Neural progenitor cell (in vitro differentiated cells): ENCODE data around the gene OCA2. TPM values are rescaled to one million over a fixed set of nuclear protein-coding genes. Genes with fewer than 3 reads are reported as not detected.

ENCODE experiments used
- DNase-seq: peaks from one replicate; pipeline ENCODE4 v3.0.0-alpha.2; 2016; ENCODE audit warnings: low spot score
- H2AFZ ChIP-seq: fragments of 200-600 bp; sonication (generic); replicated peaks from 2 replicates; pipeline ENCODE4 v1.6.1; 2016; ENCODE audit warnings: antibody characterized with exemption
- H3F3A ChIP-seq: fragments of 200-600 bp; sonication (generic); 2 replicates; pipeline ENCODE4 v1.6.1; 2016; ENCODE audit warnings: antibody characterized with exemption, low read depth
- H3K27ac ChIP-seq: fragments of 200-600 bp; sonication (generic); 2 replicates; pipeline ENCODE4 v1.5.1; 2016; ENCODE audit warnings: mild to moderate bottlenecking
- H3K27me3 ChIP-seq: fragments of 200-600 bp; sonication (generic); 2 replicates; pipeline ENCODE4 v1.6.1; 2016; ENCODE audit warnings: mild to moderate bottlenecking, moderate library complexity
- H3K36me3 ChIP-seq: fragments of 200-600 bp; sonication (generic); 2 replicates; pipeline ENCODE4 v1.5.1; 2016
- H3K4me1 ChIP-seq: fragments of 200-600 bp; sonication (generic); 2 replicates; pipeline ENCODE4 v1.6.1; 2016; ENCODE audit warnings: mixed run types
- H3K4me2 ChIP-seq: fragments of 200-600 bp; sonication (generic); 2 replicates; pipeline ENCODE4 v1.6.1; 2016
- H3K4me3 ChIP-seq: fragments of 200-600 bp; sonication (generic); 2 replicates; pipeline ENCODE4 v1.5.1; 2016
- H3K79me2 ChIP-seq: fragments of 200-600 bp; sonication (generic); 2 replicates; pipeline ENCODE4 v1.6.1; 2016; ENCODE audit warnings: low read depth
- H3K9ac ChIP-seq: fragments of 200-600 bp; sonication (generic); 2 replicates; pipeline ENCODE4 v1.6.1; 2016
- H3K9me3 ChIP-seq: fragments of 200-600 bp; sonication (generic); 2 replicates; pipeline ENCODE4 v1.5.1; 2016; ENCODE audit warnings: low read depth
- H4K20me1 ChIP-seq: fragments of 200-600 bp; sonication (generic); 2 replicates; pipeline ENCODE4 v1.6.1; 2016; ENCODE audit warnings: low read depth
- H3K27ac Mint-ChIP-seq: 3 replicates; pipeline ENCODE4 v1.8.0; 2021; ENCODE audit warnings: mixed read lengths
- H3K27me3 Mint-ChIP-seq: 2 replicates; pipeline ENCODE4 v1.8.0; 2022; ENCODE audit warnings: low read depth, mild to moderate bottlenecking, inconsistent platforms, moderate library complexity, mixed read lengths; ENCODE audit not compliant: insufficient read depth
- H3K36me3 Mint-ChIP-seq: 3 replicates; pipeline ENCODE4 v1.8.0; 2021; ENCODE audit warnings: mixed read lengths
- H3K4me1 Mint-ChIP-seq: 3 replicates; pipeline ENCODE4 v1.8.0; 2021; ENCODE audit warnings: mixed read lengths
- H3K4me3 Mint-ChIP-seq: 3 replicates; pipeline ENCODE4 v1.8.0; 2021; ENCODE audit warnings: mild to moderate bottlenecking, moderate library complexity, mixed read lengths
- H3K9me3 Mint-ChIP-seq: 3 replicates; pipeline ENCODE4 v1.8.0; 2020; ENCODE audit warnings: mixed read lengths
- CTCF ChIP-seq: fragments of 200-600 bp; sonication (generic); IDR thresholded peaks from 2 replicates; pipeline ENCODE4 v1.5.1; 2017; ENCODE audit warnings: antibody characterized with exemption, mild to moderate bottlenecking
- EZH2 ChIP-seq: fragments of 200-600 bp; sonication (generic); IDR thresholded peaks from 2 replicates; pipeline ENCODE4 v1.6.1; 2017; ENCODE audit warnings: antibody characterized with exemption, mild to moderate bottlenecking, moderate library complexity
- EZH2phosphoT487 ChIP-seq: fragments of 200-600 bp; sonication (generic); IDR thresholded peaks from 2 replicates; pipeline ENCODE4 v1.6.1; 2017; ENCODE audit warnings: antibody characterized with exemption
- total RNA-seq: library from RNA; depleted of rRNA; stranded (reverse); fragments of >200 nt; gene quantifications from 2 replicates; pipeline ENCODE4 v1.2.3, GENCODE V29; 2015; ENCODE audit warnings: low replicate concordance

Gene OCA2
- total RNA-seq, 1 donor from 2014 or later = 1.0 TPM

DNA sequence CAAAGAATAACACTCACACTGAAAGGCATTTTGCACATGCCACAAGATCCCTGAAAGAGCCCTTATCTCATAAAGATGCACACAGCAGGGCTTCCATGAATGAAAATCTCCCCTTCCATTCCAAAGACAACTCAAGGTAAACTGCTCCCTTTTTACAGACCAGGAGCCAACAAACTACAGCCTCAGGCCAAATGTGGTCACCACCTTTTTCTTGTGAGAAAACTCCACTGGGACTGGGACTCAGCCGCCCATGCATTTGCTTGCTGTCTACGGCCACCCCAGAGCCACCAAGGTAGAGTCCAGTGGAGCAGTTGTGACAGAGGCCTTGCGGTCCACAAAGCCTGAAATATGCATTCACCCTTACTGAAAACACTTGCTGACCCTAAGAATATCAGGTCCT, 334.8 kb downstream of the OCA2 start:
- peaks cover 3% of the 10 kb centered on the region for H3K4me1 Mint-ChIP-seq
- Histone ChIP-seq H3K27me3 (no peaks in the 10 kb centered on the region), H3F3A (peaks cover 7% of the 10 kb centered on the region), H3K9me3 (no peaks in the 10 kb centered on the region), H3K4me3 (no peak overlapping the region), H3K27ac (no peak overlapping the region), H3K36me3 (peaks cover 4% of the 10 kb centered on the region), H4K20me1 (no peaks in the 10 kb centered on the region), H3K4me2 (no peak overlapping the region), H3K79me2 (no peaks in the 10 kb centered on the region), H3K4me1 (no peaks in the 10 kb centered on the region), H2AFZ (no peak overlapping the region), H3K9ac (no peak overlapping the region)
- TF ChIP-seq EZH2 (no peak), EZH2phosphoT487 (no peak), CTCF (no peak)
- no peaks in the 10 kb centered on the region for H3K27me3 Mint-ChIP-seq
- no peak for DNase-seq
- peaks cover 8% of the 10 kb centered on the region for H3K9me3 Mint-ChIP-seq
- no peak overlapping the region for H3K27ac Mint-ChIP-seq
- no peak overlapping the region for H3K4me3 Mint-ChIP-seq
- H3K36me3 Mint-ChIP-seq = no peaks in the 10 kb centered on the region

GRCh38 chr15:27763514-27763913, 335.6 kb downstream of the OCA2 start:
- TF ChIP-seq EZH2 (no peak), EZH2phosphoT487 (no peak), CTCF (no peak)
- H3K9me3 ChIP-seq = no peaks in the 10 kb centered on the region
- no peak overlapping the region for H3K27ac ChIP-seq
- H3K9me3 Mint-ChIP-seq = peaks cover 8% of the 10 kb centered on the region
- no peak overlapping the region for H3K4me3 ChIP-seq
- H3K9ac ChIP-seq = no peak overlapping the region
- H3K36me3 Mint-ChIP-seq = no peaks in the 10 kb centered on the region
- H3K36me3 ChIP-seq = peaks cover 4% of the 10 kb centered on the region
- no peaks in the 10 kb centered on the region for H3K79me2 ChIP-seq
- H3K27ac Mint-ChIP-seq = no peak overlapping the region
- no peaks in the 10 kb centered on the region for H4K20me1 ChIP-seq
- no peak overlapping the region for H3K4me3 Mint-ChIP-seq
- no peaks in the 10 kb centered on the region for H3K27me3 Mint-ChIP-seq
- H2AFZ ChIP-seq = no peak overlapping the region
- no peak overlapping the region for H3K4me2 ChIP-seq
- H3K27me3 ChIP-seq = no peaks in the 10 kb centered on the region
- no peak for DNase-seq
- H3K4me1 Mint-ChIP-seq = peaks cover 3% of the 10 kb centered on the region
- peaks cover 7% of the 10 kb centered on the region for H3F3A ChIP-seq
- no peaks in the 10 kb centered on the region for H3K4me1 ChIP-seq

GRCh38 chr15:27762471-27762870, 336.6 kb downstream of the OCA2 start:
- no peaks in the 10 kb centered on the region for H3K9me3 ChIP-seq
- H3K4me3 ChIP-seq = no peak overlapping the region
- no peak overlapping the region for H2AFZ ChIP-seq
- H3K36me3 ChIP-seq = peaks cover 4% of the 10 kb centered on the region
- peaks cover 4% of the 10 kb centered on the region for H3K9me3 Mint-ChIP-seq
- no peak for TF ChIP-seq EZH2phosphoT487
- TF ChIP-seq EZH2 = no peak
- TF ChIP-seq CTCF = no peak
- no peak overlapping the region for H3K27ac ChIP-seq
- DNase-seq = no peak
- H3K4me1 ChIP-seq = no peaks in the 10 kb centered on the region
- no peak overlapping the region for H3K4me3 Mint-ChIP-seq
- H3K4me1 Mint-ChIP-seq = no peaks in the 10 kb centered on the region
- no peak overlapping the region for H3K27ac Mint-ChIP-seq
- no peaks in the 10 kb centered on the region for H3K79me2 ChIP-seq
- no peaks in the 10 kb centered on the region for H3K27me3 Mint-ChIP-seq
- no peak overlapping the region for H3K4me2 ChIP-seq
- no peaks in the 10 kb centered on the region for H3K36me3 Mint-ChIP-seq
- no peaks in the 10 kb centered on the region for H3K27me3 ChIP-seq
- no peaks in the 10 kb centered on the region for H4K20me1 ChIP-seq
- H3K9ac ChIP-seq = no peak overlapping the region
- H3F3A ChIP-seq = peaks cover 1% of the 10 kb centered on the region
